GM18951 (cell line): ENCODE results near the gene CREB3L2.

Experiments used
- POLR2A ChIP-seq: IDR thresholded peaks from 4 replicates; pipeline ENCODE4 v1.6.1; 2011; ENCODE audit warnings: mild to moderate bottlenecking; ENCODE audit not compliant: insufficient read length, insufficient read depth; ENCODE audit errors: extremely low read depth
- in situ Hi-C: fragments of 300-500 bp; cut with MboI; formaldehyde crosslinking; loops from one replicate; pipeline ENCODE4 v1.12.0; 2022; ENCODE audit warnings: low sequenced_read_pairs, mixed read lengths, inconsistent platforms; ENCODE audit not compliant: unreplicated experiment

Gene CREB3L2

GRCh38 chr7:137953665-137954470 lies 48.0 kb downstream of the CREB3L2 start:
- in situ Hi-C loops, result no loop called here
- no peak for TF ChIP-seq POLR2A

- TF ChIP-seq POLR2A, result no peak
Measured at GRCh38 chr7:137953043-137953664, 48.7 kb downstream of the CREB3L2 start.

GRCh38 chr7:137952426-137952805 lies 49.5 kb downstream of the CREB3L2 start:
- in situ Hi-C loops, result no loop called here
- TF ChIP-seq POLR2A, result no peak

More at GRCh38 chr7:137953043-137953664, 48.7 kb downstream of the CREB3L2 start:
- in situ Hi-C loops, result no loop called here

GRCh38 chr7:137951700-137952425 lies 50.0 kb downstream of the CREB3L2 start:
- TF ChIP-seq POLR2A, result no peak
- in situ Hi-C loops, result no loop called here

GRCh38 chr7:137950967-137951366 lies 50.9 kb downstream of the CREB3L2 start:
- in situ Hi-C loops, result no loop called here
- no peak for TF ChIP-seq POLR2A

GRCh38 chr7:137950263-137950621 lies 51.6 kb downstream of the CREB3L2 start:
- in situ Hi-C loops, result no loop called here
- TF ChIP-seq POLR2A, result no peak

GRCh38 chr7:137949416-137950262 lies 52.2 kb downstream of the CREB3L2 start:
- TF ChIP-seq POLR2A, result no peak
- in situ Hi-C loops, result no loop called here

GRCh38 chr7:137948845-137949330 lies 53.0 kb downstream of the CREB3L2 start:
- in situ Hi-C loops, result no loop called here
- no peak for TF ChIP-seq POLR2A

- no peak for TF ChIP-seq POLR2A
- in situ Hi-C loops, result no loop called here
Measured at GRCh38 chr7:137948083-137948844, 53.6 kb downstream of the CREB3L2 start.

GRCh38 chr7:137947046-137947445 lies 54.8 kb downstream of the CREB3L2 start:
- in situ Hi-C loops, result no loop called here
- no peak for TF ChIP-seq POLR2A

- TF ChIP-seq POLR2A, result no peak
- in situ Hi-C loops, result no loop called here
Measured at GRCh38 chr7:137946011-137946410, 55.9 kb downstream of the CREB3L2 start.

GRCh38 chr7:137944168-137944567 lies 57.7 kb downstream of the CREB3L2 start:
- TF ChIP-seq POLR2A, result no peak
- in situ Hi-C loops, result no loop called here
